Measurements from ENCODE around the gene IL4I1. TPM values are rescaled to one million over a fixed set of nuclear protein-coding genes. Genes with fewer than 3 reads are reported as not detected.

The IL4I1 gene
- polyA plus RNA-seq, 1 donor (not counting 4 experiments of a cell fraction or from before 2014, with no cell fraction given): 0.13 TPM

DNA sequence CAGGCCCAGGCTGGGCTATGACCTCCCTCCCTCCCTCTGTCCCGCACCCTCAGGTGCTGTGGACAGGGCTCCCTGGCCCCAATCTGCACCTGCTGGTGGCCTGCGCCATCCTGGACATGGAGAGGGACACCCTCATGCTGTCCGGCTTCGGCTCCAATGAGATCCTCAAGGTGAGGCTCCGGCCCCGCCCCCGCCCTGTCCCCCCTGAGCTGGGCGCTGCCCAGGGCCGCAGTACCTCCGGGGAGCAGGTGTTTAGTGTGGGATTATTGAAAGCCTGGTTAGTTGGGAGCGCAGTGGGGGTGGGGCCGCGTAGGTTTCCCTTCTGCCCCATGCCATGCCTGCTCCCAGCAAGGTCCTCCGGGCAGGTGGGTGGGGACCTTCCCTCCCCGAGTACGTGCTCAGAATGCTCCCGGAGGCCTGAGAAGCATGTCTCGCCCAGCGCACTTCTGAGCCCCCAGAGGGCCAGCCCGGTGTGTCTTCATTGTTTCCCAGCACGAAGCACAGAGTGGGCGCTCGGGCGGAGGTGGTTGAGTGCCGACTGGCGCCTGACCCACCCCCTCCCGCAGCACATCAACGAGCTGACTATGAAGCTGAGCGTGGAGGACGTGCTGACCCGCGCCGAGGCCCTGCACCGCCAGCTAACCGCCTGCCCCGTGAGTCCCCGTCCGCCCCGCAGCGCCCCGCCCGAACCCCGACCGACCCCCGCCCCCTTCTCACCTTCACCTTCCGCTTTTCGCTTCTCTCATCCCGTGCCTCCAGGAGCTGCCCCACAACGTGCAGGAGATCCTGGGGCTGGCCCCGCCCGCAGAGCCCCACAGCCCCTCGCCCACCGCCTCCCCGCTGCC lies 8.8 kb downstream of the IL4I1 start:
- H3K36me3 ChIP-seq (ENCODE audit: control insufficient read depth in 2 of 2, extremely low read depth in 1 of 2, insufficient read depth in 2 of 2, low read length in 2 of 2): peaks cover 11 to 14% of the 10 kb centered on the region in 2 experiments

DNA sequence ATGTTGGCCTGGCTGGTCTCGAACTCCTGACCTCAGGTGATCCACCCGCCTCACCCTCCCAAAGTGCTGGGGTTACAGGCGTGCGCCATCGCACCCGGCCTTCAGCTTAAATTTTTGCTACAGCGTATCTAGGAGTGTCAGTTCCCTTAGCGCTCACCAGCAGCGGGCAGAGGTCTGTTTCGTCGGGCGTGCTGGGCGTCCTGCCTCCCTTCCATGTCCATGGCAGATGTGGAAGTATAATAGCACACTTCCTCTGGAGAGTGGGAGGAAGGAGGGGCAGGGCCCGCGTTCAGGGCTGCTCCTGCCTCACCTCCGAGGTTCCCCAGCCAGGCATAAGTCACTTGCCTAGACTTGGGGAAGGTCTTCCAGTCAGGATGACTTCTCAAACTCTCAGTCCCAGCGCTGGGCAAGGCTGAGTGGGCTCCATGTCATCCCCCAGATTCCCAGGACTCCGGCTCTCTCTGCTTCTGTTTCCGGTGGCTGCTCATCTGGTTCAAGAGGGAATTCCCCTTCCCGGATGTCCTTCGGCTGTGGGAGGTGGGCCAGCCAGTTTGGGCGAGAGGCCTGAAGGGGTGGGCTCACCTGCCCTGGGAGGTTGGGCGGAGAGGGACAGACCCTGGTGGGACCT lies 9.5 kb downstream of the IL4I1 start:
- Histone ChIP-seq H3K27ac (ENCODE audit: control insufficient read depth, insufficient read depth, low read length) (no peak overlapping the region), H2AFZ (ENCODE audit: control insufficient read depth, low read length) (no peak overlapping the region), H3K79me2 (ENCODE audit: control insufficient read depth, insufficient read depth, low read length) (no peaks in the 10 kb centered on the region), H3K27me3 (ENCODE audit: control insufficient read depth, extremely low read depth, insufficient read depth, low read length) (peaks cover 7% of the 10 kb centered on the region), H3K4me2 (ENCODE audit: control insufficient read depth, extremely low read depth, insufficient read depth, low read depth, low read length) (no peak overlapping the region), H3K36me3 (ENCODE audit: control insufficient read depth in 2 of 2, extremely low read depth in 1 of 2, insufficient read depth in 2 of 2, low read length in 2 of 2) (peaks cover 14 to 21% of the 10 kb centered on the region in 2 experiments), H4K20me1 (ENCODE audit: control insufficient read depth, extremely low read depth, insufficient read depth, low read length) (no peaks in the 10 kb centered on the region), H3K9me1 (ENCODE audit: control insufficient read depth, extremely low read depth, insufficient read depth, low read length) (no peaks in the 10 kb centered on the region), H3K9ac (ENCODE audit: control insufficient read depth, extremely low read depth, insufficient read depth, low read length) (no peak overlapping the region), H3K4me1 (ENCODE audit: control insufficient read depth, extremely low read depth, insufficient read depth, low read length) (peaks cover 7% of the 10 kb centered on the region), H3K9me3 (ENCODE audit: control insufficient read depth, low read depth, low read length) (peaks cover 4% of the 10 kb centered on the region), H3K4me3 (ENCODE audit: control insufficient read depth in 2 of 3, extremely low read depth in 1 of 3, insufficient read depth in 2 of 3, low read depth in 1 of 3, low read length in 3 of 3) (no peak overlapping the region)
- FAIRE-seq (no peak), DNase-seq (ENCODE audit: low read depth, low spot score) (no peak)
- dilution Hi-C loops (cut with MboI; ENCODE audit: extremely low pct_ligation_motif_present, low sequenced_read_pairs): no loop called here
- TF ChIP-seq, protein P1, sequence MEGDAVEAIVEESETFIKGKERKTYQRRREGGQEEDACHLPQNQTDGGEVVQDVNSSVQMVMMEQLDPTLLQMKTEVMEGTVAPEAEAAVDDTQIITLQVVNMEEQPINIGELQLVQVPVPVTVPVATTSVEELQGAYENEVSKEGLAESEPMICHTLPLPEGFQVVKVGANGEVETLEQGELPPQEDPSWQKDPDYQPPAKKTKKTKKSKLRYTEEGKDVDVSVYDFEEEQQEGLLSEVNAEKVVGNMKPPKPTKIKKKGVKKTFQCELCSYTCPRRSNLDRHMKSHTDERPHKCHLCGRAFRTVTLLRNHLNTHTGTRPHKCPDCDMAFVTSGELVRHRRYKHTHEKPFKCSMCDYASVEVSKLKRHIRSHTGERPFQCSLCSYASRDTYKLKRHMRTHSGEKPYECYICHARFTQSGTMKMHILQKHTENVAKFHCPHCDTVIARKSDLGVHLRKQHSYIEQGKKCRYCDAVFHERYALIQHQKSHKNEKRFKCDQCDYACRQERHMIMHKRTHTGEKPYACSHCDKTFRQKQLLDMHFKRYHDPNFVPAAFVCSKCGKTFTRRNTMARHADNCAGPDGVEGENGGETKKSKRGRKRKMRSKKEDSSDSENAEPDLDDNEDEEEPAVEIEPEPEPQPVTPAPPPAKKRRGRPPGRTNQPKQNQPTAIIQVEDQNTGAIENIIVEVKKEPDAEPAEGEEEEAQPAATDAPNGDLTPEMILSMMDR (optimal IDR thresholded peaks at IDR 0.05 in 1 of 3, IDR thresholded peaks at IDR 0.05 in 1 of 3, conservative IDR thresholded peaks at IDR 0.05 in 1 of 3; ENCODE audit: extremely low read depth in 1 of 3, insufficient read depth in 2 of 3, low read length in 3 of 3): no peak
- no peak for TF ChIP-seq EZH2 (IDR thresholded peaks at IDR 0.05; ENCODE audit: low read length)

More for the DNA sequence above, 8.8 kb downstream of the IL4I1 start:
- no peak overlapping the region for H2AFZ ChIP-seq (ENCODE audit: control insufficient read depth, low read length)
- H3K9me1 ChIP-seq (ENCODE audit: control insufficient read depth, extremely low read depth, insufficient read depth, low read length): no peaks in the 10 kb centered on the region
- peaks cover 7% of the 10 kb centered on the region for H3K27me3 ChIP-seq (ENCODE audit: control insufficient read depth, extremely low read depth, insufficient read depth, low read length)
- dilution Hi-C loops (cut with MboI; ENCODE audit: extremely low pct_ligation_motif_present, low sequenced_read_pairs): no loop called here
- FAIRE-seq: no peak
- no peak overlapping the region for H3K27ac ChIP-seq (ENCODE audit: control insufficient read depth, insufficient read depth, low read length)
- no peak overlapping the region for H3K9ac ChIP-seq (ENCODE audit: control insufficient read depth, extremely low read depth, insufficient read depth, low read length)
- H3K9me3 ChIP-seq (ENCODE audit: control insufficient read depth, low read depth, low read length): peaks cover 2% of the 10 kb centered on the region
- H4K20me1 ChIP-seq (ENCODE audit: control insufficient read depth, extremely low read depth, insufficient read depth, low read length): no peaks in the 10 kb centered on the region
- TF ChIP-seq, protein P1 (optimal IDR thresholded peaks at IDR 0.05 in 1 of 3, IDR thresholded peaks at IDR 0.05 in 1 of 3, conservative IDR thresholded peaks at IDR 0.05 in 1 of 3; ENCODE audit: extremely low read depth in 1 of 3, insufficient read depth in 2 of 3, low read length in 3 of 3): no peak
- no peak for TF ChIP-seq EZH2 (IDR thresholded peaks at IDR 0.05; ENCODE audit: low read length)
- H3K4me3 ChIP-seq (ENCODE audit: control insufficient read depth in 2 of 3, extremely low read depth in 1 of 3, insufficient read depth in 2 of 3, low read depth in 1 of 3, low read length in 3 of 3): no peak overlapping the region
- no peak for DNase-seq (ENCODE audit: low read depth, low spot score)
- H3K4me2 ChIP-seq (ENCODE audit: control insufficient read depth, extremely low read depth, insufficient read depth, low read depth, low read length): no peak overlapping the region
- no peaks in the 10 kb centered on the region for H3K79me2 ChIP-seq (ENCODE audit: control insufficient read depth, insufficient read depth, low read length)
- peaks cover 7% of the 10 kb centered on the region for H3K4me1 ChIP-seq (ENCODE audit: control insufficient read depth, extremely low read depth, insufficient read depth, low read length)

Measured in keratinocyte (primary cell).